GM19372 (cell line): ENCODE results near the gene ZFAND3.

Experiments
- ATAC-seq: cut with Tn5 transposase; IDR thresholded peaks from one replicate; pipeline ENCODE4 v1.9.1; 2021; ENCODE audit warnings: mild to moderate bottlenecking, low read depth, moderate library complexity; ENCODE audit not compliant: unreplicated experiment

The ZFAND3 gene

GRCh38 chr6:37794825-37795224 lies 24.7 kb upstream of the ZFAND3 start:
- ATAC-seq, result no peak

DNA sequence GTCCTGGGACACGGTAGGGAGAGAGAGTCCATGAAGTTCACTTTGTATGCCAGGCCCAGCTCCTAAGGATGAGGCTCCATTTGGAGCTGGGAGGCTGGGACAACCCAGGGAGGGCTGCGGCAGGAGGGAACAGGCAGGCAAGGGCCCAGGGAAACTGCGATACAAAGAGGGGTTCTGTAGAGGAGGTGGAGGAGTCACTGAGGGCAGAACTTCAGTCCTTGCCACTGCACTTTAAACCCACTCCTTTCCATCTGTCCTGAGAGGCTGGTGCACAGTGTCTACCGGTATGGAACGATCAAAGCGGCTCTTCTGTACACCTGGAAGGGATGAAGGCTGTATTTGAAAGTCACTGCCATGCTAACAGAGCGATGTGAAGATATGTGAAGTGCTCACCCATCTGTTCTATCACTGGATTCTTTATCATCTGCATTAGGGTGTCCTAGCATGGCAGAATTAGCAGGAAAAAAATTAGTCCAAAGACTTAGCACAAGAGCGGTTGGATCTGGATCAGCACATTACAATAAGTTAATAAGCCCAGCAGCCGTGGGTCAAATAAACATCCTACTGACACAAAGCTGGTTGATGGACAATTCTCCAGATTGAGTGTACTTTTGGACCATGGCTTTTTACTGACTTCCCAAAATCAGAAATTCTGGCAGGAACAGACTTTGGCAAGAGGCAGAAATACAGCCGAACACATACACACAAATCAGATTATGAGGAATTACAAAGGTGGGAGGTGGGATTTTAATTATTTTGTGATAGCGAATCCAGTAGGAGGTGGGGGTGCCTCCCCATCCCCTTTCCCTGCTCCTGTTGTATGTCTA lies 20.9 kb upstream of the ZFAND3 start:
- no peak for ATAC-seq

DNA sequence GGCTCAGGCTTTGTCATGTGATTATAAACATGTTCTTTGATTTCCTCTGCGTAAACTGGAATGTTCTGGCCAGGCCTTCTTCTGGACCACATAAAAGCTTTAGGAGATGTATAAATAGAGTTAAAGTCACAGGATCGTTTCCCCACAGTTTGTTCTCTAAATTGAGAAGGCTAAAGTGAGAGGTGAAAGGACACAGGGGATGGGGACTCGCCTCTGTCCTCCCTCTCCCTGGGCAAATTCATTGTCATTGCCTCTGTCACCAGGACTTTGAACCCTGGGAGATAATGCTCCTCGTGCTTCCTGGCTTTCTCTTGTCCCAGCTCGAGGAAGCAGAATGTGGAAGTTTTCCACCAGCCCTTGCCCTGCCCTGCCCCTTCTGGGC lies 20.3 kb upstream of the ZFAND3 start:
- no peak for ATAC-seq

GRCh38 chr6:37800703-37801604 lies 18.6 kb upstream of the ZFAND3 start:
- no peak for ATAC-seq

DNA sequence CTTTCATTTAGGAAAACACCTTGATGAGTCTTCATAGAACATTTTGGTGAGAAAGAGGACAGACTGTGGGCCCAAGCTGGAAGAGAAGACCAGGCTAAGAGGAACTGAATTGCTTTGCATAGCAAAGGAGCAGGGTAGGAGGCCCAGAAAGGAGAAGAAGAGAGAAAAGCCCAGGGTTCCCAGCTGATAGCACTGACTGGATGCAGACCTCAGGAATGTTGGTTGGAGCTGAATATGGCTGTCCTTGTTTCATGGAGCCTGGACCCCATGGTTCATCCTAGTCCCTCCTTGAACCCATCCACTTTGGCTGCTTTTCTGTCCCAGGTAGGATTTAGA lies 18.0 kb upstream of the ZFAND3 start:
- no peak for ATAC-seq

- ATAC-seq, result no peak
Measured at GRCh38 chr6:37802810-37803209, 16.7 kb upstream of the ZFAND3 start.

- ATAC-seq, result no peak
Measured at GRCh38 chr6:37804586-37804985, 14.9 kb upstream of the ZFAND3 start.

GRCh38 chr6:37806213-37806612 lies 13.3 kb upstream of the ZFAND3 start:
- no peak for ATAC-seq

DNA sequence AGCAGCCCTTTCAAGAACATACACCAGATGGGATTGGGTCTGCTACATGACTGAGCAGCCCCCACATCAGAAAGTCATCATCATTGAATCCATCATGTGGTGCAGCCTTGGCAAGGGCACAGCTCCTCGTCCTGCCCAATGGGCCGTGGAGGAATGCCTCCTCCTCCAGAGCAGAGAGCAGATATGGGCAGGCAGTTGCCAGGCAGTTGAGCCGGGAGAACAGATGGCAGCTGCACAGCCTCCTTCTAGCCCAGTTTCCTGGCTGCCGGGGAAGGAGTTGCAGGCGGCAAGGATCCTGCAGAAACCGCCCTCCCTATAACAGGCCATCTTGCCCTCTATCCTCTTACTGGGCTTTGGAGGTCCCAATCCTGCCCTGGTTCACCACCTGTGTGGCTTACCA lies 11.9 kb upstream of the ZFAND3 start:
- ATAC-seq, result no peak

DNA sequence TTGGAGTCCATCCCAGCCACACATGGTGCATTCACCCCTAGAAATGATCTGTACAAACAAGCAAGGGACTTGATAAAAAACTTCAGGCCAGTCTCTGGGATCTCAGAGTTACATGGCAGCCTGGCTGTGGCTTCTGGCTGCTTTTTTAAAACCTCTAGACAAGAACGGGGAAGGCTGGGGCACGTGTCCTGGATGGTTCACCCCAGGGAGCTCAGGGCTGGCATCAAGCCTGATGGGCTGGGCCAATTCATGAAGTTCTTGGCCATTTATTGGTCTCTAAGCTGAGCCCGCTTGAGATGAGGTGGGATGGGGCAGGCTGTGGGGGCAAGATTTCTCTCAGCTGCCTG lies 10.4 kb upstream of the ZFAND3 start:
- no peak for ATAC-seq

GRCh38 chr6:37812841-37813240 lies 6.7 kb upstream of the ZFAND3 start:
- ATAC-seq, result no peak

DNA sequence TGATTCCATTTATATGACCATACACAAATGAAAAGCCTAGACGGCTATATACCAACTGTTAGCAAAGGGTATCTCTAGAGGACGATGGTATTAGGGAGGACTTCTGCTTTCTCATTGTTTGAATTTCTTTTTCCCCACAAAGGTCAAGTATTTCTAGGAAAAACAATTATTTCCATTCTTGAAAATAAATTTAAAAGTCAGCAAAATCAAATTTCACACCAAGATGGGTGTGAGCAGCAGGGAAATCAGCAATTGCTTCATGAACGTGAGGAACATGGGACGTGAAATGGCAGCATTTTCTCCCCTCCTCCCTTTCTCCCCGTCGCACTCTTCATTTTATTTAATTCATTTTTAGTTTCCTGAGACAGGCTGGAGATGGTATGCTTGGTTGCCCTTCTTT lies 5.2 kb upstream of the ZFAND3 start:
- ATAC-seq, result no peak

DNA sequence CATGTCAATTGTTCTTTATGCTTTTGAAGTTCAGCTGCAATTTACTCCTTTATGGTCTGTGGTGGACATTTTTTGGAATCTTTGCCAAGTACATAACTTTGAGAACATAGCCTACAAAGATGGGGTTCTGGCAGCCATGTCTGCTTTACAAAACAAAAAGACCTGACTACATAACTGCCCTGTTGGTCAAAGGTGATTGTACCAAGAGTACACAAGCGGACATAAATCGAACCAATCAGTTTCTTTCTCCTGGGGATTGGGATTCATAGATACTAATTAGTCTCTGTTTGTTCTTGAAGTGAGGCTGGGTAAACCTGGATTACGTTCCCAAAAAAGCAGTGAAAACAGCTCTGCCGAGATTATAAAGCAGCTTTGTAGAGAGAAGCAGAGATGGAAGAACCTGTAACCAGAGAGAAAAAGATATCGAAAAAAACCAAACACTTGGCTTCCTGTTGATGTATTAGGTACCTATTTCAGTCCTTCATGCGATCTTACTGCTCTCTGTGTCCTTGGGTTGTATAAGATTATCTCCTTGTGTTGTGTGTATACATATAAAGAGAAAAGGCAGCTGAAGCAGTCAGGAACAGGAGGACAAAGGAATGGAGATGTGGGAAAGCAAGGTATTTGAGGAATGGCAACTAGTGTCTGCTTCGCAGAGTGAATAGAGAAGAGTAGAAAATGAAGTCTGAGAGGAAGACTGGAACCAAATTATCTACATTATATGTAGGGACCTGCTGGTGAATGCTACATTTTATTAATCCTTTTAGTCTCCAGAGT lies 2.7 kb upstream of the ZFAND3 start:
- ATAC-seq, result no peak

DNA sequence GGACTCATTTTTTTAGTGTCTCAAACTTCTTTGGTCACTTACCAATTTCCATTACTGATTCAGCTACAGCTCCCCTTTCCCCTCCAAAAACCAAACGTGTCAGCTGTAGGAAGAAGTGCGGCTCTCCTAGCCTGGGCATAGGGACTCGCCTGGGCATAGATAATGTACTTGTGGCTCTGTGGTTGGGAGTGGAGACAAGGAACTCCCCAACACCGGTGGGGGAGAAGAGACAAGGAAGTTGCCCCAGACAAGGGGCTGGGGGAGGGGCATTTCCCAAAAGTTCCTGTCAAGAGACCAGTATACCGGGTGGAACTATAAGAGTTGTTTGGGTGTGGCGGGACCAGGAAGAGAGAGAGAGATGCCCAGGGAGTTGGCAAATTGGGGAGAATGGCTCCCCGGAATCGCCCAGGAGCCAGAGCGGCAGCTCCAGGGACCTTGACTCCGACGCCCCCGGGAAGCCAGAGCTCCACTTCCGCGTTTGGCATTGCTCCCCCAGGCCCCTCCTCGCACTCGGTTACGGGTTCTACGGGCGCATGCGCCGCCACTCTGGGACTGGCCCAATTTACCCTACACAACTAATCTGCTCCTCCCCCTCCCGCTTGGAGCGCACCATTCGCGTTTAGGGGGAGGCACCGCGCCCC lies 871 bp upstream of the ZFAND3 start:
- peak; percentile 64 for ATAC-seq

DNA sequence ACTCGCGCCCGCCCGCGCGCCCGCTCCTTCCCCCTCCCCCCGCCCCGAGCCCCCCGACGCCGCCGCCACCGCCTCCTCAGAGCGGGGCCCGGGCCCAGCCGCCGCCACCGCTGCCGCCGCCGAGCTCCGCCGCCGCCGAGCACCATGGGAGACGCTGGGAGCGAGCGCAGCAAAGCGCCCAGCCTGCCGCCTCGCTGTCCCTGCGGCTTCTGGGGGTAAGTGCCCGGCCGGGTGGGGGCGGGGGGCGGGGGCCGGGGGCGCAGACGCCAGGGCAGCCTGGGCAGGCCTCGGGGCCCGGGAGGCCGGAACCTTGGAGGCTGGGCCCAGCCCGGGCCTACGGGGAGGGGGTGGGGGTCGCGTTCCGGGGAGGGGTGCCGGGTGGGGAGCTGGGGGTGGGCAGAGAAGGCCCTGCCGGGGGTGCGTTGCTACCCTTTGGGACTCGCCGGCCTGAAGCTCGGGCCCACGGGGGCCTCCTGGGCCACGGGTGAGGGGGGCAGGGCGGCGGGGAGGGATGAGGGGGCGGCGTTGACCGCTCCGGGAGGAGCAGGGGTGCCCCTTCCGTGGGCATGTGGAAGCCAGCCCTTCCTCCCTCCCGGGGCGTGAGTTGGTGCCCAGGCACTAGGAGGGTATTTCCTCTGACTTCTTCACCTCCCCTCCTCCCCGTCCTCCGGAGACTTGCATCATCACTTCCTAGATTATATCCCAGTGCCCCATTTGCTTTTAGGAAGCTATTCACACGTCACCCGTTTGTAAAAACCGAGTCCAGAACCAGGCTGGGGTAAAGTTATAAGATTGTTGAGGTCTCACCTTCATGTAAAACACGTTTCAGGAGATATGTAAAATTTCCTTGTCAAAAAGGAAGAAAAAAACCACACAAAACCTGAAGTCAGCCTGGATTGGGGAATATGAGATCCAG lies 533 bp downstream of the ZFAND3 start:
- no peak for ATAC-seq

GRCh38 chr6:37820718-37821079 lies 1.2 kb downstream of the ZFAND3 start:
- ATAC-seq, result no peak

GRCh38 chr6:37821446-37821845 lies 1.9 kb downstream of the ZFAND3 start:
- no peak for ATAC-seq

DNA sequence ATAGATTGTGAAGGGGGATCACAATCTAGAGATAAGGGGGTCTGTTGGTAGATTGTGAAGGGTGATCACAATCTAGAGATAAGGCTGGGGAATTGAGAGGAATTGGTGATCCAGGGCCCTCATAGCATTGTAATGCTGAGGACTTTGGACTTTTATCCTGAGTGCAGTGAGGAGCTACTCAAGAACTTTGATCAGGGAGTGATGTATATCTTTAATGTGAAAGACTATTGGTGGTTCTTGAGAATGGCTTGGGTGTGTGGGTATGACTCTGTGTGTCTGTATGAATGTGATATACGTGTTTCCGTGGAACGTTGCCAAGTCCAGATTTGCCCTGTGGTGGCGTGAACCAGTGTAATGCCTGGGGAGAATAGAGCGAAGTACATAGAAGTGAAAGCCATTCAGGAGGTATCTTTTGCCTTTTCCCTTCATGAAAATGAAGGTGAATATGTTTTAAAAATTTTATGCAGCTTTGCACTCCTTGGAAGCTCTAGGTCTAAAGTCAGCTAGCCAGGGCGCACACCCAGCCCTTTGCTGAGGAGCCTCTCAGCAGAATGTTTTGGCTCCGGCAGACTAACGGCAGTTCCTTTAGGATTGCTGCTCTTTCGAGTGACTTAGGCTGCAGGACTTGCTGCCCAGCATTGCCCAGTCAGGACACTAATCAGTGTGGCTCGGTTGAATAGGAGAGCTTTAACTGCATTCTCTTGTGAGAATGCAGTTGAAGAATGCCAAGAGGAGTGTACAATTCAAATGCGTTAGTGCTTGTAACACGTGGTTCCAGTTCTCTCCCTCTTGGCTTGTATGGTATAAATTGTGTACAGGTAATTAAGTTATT lies 3.5 kb downstream of the ZFAND3 start:
- ATAC-seq, result no peak

- ATAC-seq, result no peak
Measured at GRCh38 chr6:37824170-37824569, 4.6 kb downstream of the ZFAND3 start.
